Suprapubic skin (tissue), 4 donors: ENCODE results near the gene DAGLA. TPM values are rescaled to one million over a fixed set of nuclear protein-coding genes. Genes with fewer than 3 reads are reported as not detected.
A peak's percentile ranks its signal among the peaks of the same experiment; 100 is the strongest.

Source experiments
- DNase-seq, 2 donors: peaks; one replicate each; pipeline ENCODE4 v3.0.0-alpha.2; 2019; ENCODE audit warnings: low spot score in 2 of 2
- H3K27ac ChIP-seq: fragments of 200-600 bp; sonication (generic); one replicate; pipeline ENCODE4 v1.5.1; 2019
- H3K27me3 ChIP-seq: fragments of 200-600 bp; sonication (generic); one replicate; pipeline ENCODE4 v1.5.1; 2019
- H3K36me3 ChIP-seq: fragments of 200-600 bp; sonication (generic); one replicate; pipeline ENCODE4 v1.5.1; 2019
- H3K4me1 ChIP-seq: fragments of 200-600 bp; sonication (generic); one replicate; pipeline ENCODE4 v1.5.1; 2019
- H3K4me3 ChIP-seq: fragments of 200-600 bp; sonication (generic); one replicate; pipeline ENCODE4 v1.5.1; 2019; ENCODE audit warnings: mild to moderate bottlenecking
- H3K9me3 ChIP-seq: fragments of 200-600 bp; sonication (generic); one replicate; pipeline ENCODE4 v1.5.1; 2019
- CTCF ChIP-seq, 2 donors: fragments of 200-600 bp in 1 of 2; fragments of 450-650 bp in 1 of 2; sonication (generic) in 1 of 2; IDR thresholded peaks; one replicate each; pipeline ENCODE4 v1.5.1; 2016 to 2019; ENCODE audit warnings: antibody characterized with exemption in 2 of 2, mild to moderate bottlenecking in 1 of 2, moderate library complexity in 1 of 2
- EP300 ChIP-seq: sonication (generic); formaldehyde crosslinking; IDR thresholded peaks from one replicate; pipeline ENCODE4 v1.6.1; 2017; ENCODE audit warnings: antibody characterized with exemption
- POLR2A ChIP-seq, 2 donors: fragments of 450-650 bp; IDR thresholded peaks; one replicate each; pipeline ENCODE4 v1.6.1; 2017; ENCODE audit warnings: antibody characterized with exemption in 2 of 2, mild to moderate bottlenecking in 2 of 2, moderate library complexity in 2 of 2
- POLR2AphosphoS5 ChIP-seq, 3 donors: sonication (generic); formaldehyde crosslinking; IDR thresholded peaks; one replicate each; pipeline ENCODE4 v1.6.1; 2017; ENCODE audit warnings: antibody characterized with exemption in 3 of 3
- WGBS: methylation state at CpG from one replicate; pipeline ENCODE4 v1.1.5; 2018; 5-methylcytosine and 5-hydroxymethylcytosine counted together
- total RNA-seq, 4 donors: library from RNA; depleted of rRNA; stranded (reverse); fragments of >200 nt; gene quantifications; one replicate each; pipeline ENCODE4 v1.1.0, GENCODE V29; 2016

Gene DAGLA
- 1 to 10 TPM in 1 of 4 donors, under 1 TPM in 3; 0.64 to 1.2 (median 0.87) TPM for total RNA-seq

GRCh38 chr11:61679893-61680621 lies at the start of gene DAGLA:
DAGLA (plus strand) TSS chr11:61680391; CDS start chr11:61720156, 39,765 bp downstream.
- peak within 1 kb of the TSS; percentile 52 for H3K4me3 ChIP-seq
- no peaks in the 10 kb centered on the region for H3K36me3 ChIP-seq
- WGBS, result 9% methylated on average over 12 of the region's 84 CpGs
- DNase-seq, result peak in 1 of 2 donors; percentile 85
- no peak for TF ChIP-seq POLR2A (IDR thresholded peaks at IDR 0.05)
- peak; percentile 89 to 96 for TF ChIP-seq CTCF (IDR thresholded peaks at IDR 0.05)
- no peak for TF ChIP-seq POLR2AphosphoS5 (IDR thresholded peaks at IDR 0.05)
- no peak for TF ChIP-seq EP300
- H3K27ac ChIP-seq, result no peak within 1 kb of the TSS
- peaks cover 56% of the 10 kb centered on the region for H3K27me3 ChIP-seq
- H3K9me3 ChIP-seq, result no peaks in the 10 kb centered on the region
- H3K4me1 ChIP-seq, result peaks cover 54% of the 10 kb centered on the region

GRCh38 chr11:61632096-61632495 lies 48.1 kb upstream of the DAGLA start:
- Histone ChIP-seq H3K27me3 (peaks cover 14% of the 10 kb centered on the region), H3K27ac (no peak overlapping the region)
- DNase-seq, result no peak

GRCh38 chr11:61635304-61635703 lies 44.9 kb upstream of the DAGLA start:
- WGBS, result 100% methylated on average over 1 of the region's 1 CpG
- Histone ChIP-seq H3K9me3 (no peaks in the 10 kb centered on the region), H3K36me3 (no peaks in the 10 kb centered on the region), H3K27ac (no peak overlapping the region), H3K27me3 (peaks cover 14% of the 10 kb centered on the region), H3K4me1 (no peaks in the 10 kb centered on the region), H3K4me3 (no peak overlapping the region)
- DNase-seq, result no peak
- TF ChIP-seq EP300 (no peak), POLR2AphosphoS5 (IDR thresholded peaks at IDR 0.05) (no peak), CTCF (IDR thresholded peaks at IDR 0.05) (no peak)

More at GRCh38 chr11:61632096-61632495, 48.1 kb upstream of the DAGLA start:
- Histone ChIP-seq H3K9me3 (no peaks in the 10 kb centered on the region), H3K4me1 (peaks cover 14% of the 10 kb centered on the region), H3K4me3 (no peak overlapping the region), H3K36me3 (no peaks in the 10 kb centered on the region)
- WGBS, result 74% methylated on average over 12 of the region's 12 CpGs
- no peak for TF ChIP-seq CTCF (IDR thresholded peaks at IDR 0.05)
- TF ChIP-seq POLR2AphosphoS5 (IDR thresholded peaks at IDR 0.05), result no peak
- no peak for TF ChIP-seq EP300

GRCh38 chr11:61635787-61636186 lies 44.4 kb upstream of the DAGLA start:
- TF ChIP-seq EP300 (no peak), POLR2A (IDR thresholded peaks at IDR 0.05) (no peak), CTCF (IDR thresholded peaks at IDR 0.05) (no peak), POLR2AphosphoS5 (IDR thresholded peaks at IDR 0.05) (no peak)

GRCh38 chr11:61636676-61637075 lies 43.5 kb upstream of the DAGLA start:
- no peak for DNase-seq
- Histone ChIP-seq H3K27ac (no peak overlapping the region), H3K27me3 (peaks cover 14% of the 10 kb centered on the region), H3K4me3 (no peak overlapping the region), H3K36me3 (no peaks in the 10 kb centered on the region), H3K9me3 (no peaks in the 10 kb centered on the region), H3K4me1 (no peaks in the 10 kb centered on the region)
- TF ChIP-seq POLR2AphosphoS5 (IDR thresholded peaks at IDR 0.05) (no peak), EP300 (no peak), POLR2A (IDR thresholded peaks at IDR 0.05) (no peak), CTCF (IDR thresholded peaks at IDR 0.05) (no peak)
- 79% methylated on average over 9 of the region's 11 CpGs for WGBS

More at GRCh38 chr11:61635787-61636186, 44.4 kb upstream of the DAGLA start:
- Histone ChIP-seq H3K4me3 (no peak overlapping the region), H3K4me1 (no peaks in the 10 kb centered on the region), H3K36me3 (no peaks in the 10 kb centered on the region), H3K9me3 (no peaks in the 10 kb centered on the region), H3K27me3 (peaks cover 14% of the 10 kb centered on the region), H3K27ac (no peak overlapping the region)
- 76% methylated on average over 3 of the region's 5 CpGs for WGBS
- DNase-seq, result no peak
